HCT116 (cell line): ENCODE data around the gene C11orf21. TPM values are rescaled to one million over a fixed set of nuclear protein-coding genes. Genes with fewer than 3 reads are reported as not detected.

ENCODE experiments used
- ATAC-seq: fragments of 200-7000 bp; cut with Tn5 transposase; 2 replicates; pipeline ENCODE4 v1.9.1; 2020; ENCODE audit warnings: mild to moderate bottlenecking, moderate library complexity
- BruUV-seq: library from RNA; stranded (reverse); fragments of 400-500 nt; replicated peaks from 2 replicates; lab custom pipeline; 2021; lab: Mats Ljungman, UMichigan
- CTCF ChIA-PET: fragments of 300-600 bp; sonication (Branson Sonifier 250); formaldehyde crosslinking; loops from one replicate; lab custom pipeline; 2021; ENCODE audit warnings: antibody characterized with exemption; lab: Charles Lee
- POLR2A ChIA-PET: fragments of 300-600, 350-600 bp; sonication (Branson Sonifier 250); formaldehyde crosslinking; loops from one replicate; lab custom pipeline; 2021; ENCODE audit warnings: antibody characterized with exemption; lab: Charles Lee
- RAD21 ChIA-PET, 2 experiments: fragments of 300-600 bp; sonication (Branson Sonifier 250); formaldehyde crosslinking; loops; one replicate each; lab custom pipeline; 2023; ENCODE audit warnings: low total read pairs in 2 of 2; ENCODE audit not compliant: uncharacterized antibody in 2 of 2, unreplicated experiment in 2 of 2, low non-redundant PET in 1 of 2; lab: Charles Lee
- DNase-seq: peaks from one replicate; pipeline ENCODE4 v3.0.0-alpha.2; 2010; ENCODE audit warnings: low read depth, low spot score
- H2AFZ ChIP-seq: fragments of 200-600 bp; shearing (Covaris generic), sonication (generic); 2 replicates; pipeline ENCODE4 v1.6.1; 2017; ENCODE audit warnings: low read depth, mixed run types, mixed read lengths, antibody characterized with exemption, low read length; ENCODE audit not compliant: poor library complexity, severe bottlenecking
- H3K27ac ChIP-seq: 2 replicates; pipeline ENCODE4 v1.5.1; 2012; ENCODE audit warnings: low read depth, low read length
- H3K27me3 ChIP-seq: fragments of 200-600 bp; sonication (generic); 2 replicates; pipeline ENCODE4 v1.6.1; 2016; ENCODE audit warnings: mixed run types, low read length, mixed read lengths; ENCODE audit not compliant: insufficient read depth
- H3K36me3 ChIP-seq, 2 experiments: fragments of 200-500 bp in 1 of 2; fragments of 200-600 bp in 1 of 2; sonication (Bioruptor generic) in 1 of 2; sonication (generic) in 1 of 2; 2 replicates each; pipeline versions ENCODE4 v1.5.1 to v1.6.1; 2014 to 2016; ENCODE audit warnings: low read length in 2 of 2, inconsistent platforms in 1 of 2, mixed read lengths in 1 of 2, mixed run types in 1 of 2; ENCODE audit not compliant: insufficient read depth in 2 of 2, control insufficient read depth in 1 of 2
- H3K4me1 ChIP-seq, 2 experiments: fragments of 200-600 bp in 1 of 2; sonication (generic) in 1 of 2; 2 replicates each; pipeline versions ENCODE4 v1.5.1 to v1.6.1; 2012 to 2017; ENCODE audit warnings: low read length in 2 of 2, inconsistent platforms in 1 of 2, mild to moderate bottlenecking in 1 of 2, mixed read lengths in 1 of 2, mixed run types in 1 of 2, moderate library complexity in 1 of 2; ENCODE audit not compliant: insufficient read depth in 2 of 2, control insufficient read depth in 1 of 2
- H3K4me2 ChIP-seq: fragments of 200-600 bp; sonication (generic); 2 replicates; pipeline ENCODE4 v1.6.1; 2017; ENCODE audit warnings: mixed run types, low read length, mixed read lengths
- H3K4me3 ChIP-seq, 2 experiments: fragments of 200-600 bp in 1 of 2; sonication (generic) in 1 of 2; replicated peaks in 1 of 2; 2 replicates each; pipeline ENCODE4 v1.5.1; 2011 to 2016; ENCODE audit warnings: low read length in 2 of 2, control low read depth in 1 of 2, low read depth in 1 of 2, mild to moderate bottlenecking in 1 of 2, mixed read lengths in 1 of 2, mixed run types in 1 of 2
- H3K79me2 ChIP-seq: fragments of 200-600 bp; sonication (generic); 2 replicates; pipeline ENCODE4 v1.6.1; 2017; ENCODE audit warnings: mild to moderate bottlenecking, mixed run types, low read length, moderate library complexity, mixed read lengths; ENCODE audit not compliant: insufficient read depth
- H3K9ac ChIP-seq: fragments of 200-600 bp; sonication (generic); 2 replicates; pipeline ENCODE4 v1.6.1; 2016; ENCODE audit warnings: low read length, mixed read lengths
- H3K9me2 ChIP-seq: fragments of 200-600 bp; sonication (generic), shearing (Covaris generic); 2 replicates; pipeline ENCODE4 v1.6.1; 2017; ENCODE audit warnings: mixed run types, mild to moderate bottlenecking, moderate library complexity; ENCODE audit not compliant: insufficient read depth
- H3K9me3 ChIP-seq, 2 experiments: fragments of 200-500 bp in 1 of 2; fragments of 200-600 bp in 1 of 2; sonication (Bioruptor generic) in 1 of 2; sonication (generic) in 1 of 2; 2 replicates each; pipeline ENCODE4 v1.6.1; 2014 to 2017; ENCODE audit warnings: low read length in 2 of 2, mixed read lengths in 2 of 2, inconsistent platforms in 1 of 2, low read depth in 1 of 2, mild to moderate bottlenecking in 1 of 2, mixed run types in 1 of 2, moderate library complexity in 1 of 2; ENCODE audit not compliant: control insufficient read depth in 1 of 2, insufficient read depth in 1 of 2
- H4K20me1 ChIP-seq: fragments of 200-600 bp; sonication (generic), shearing (Covaris generic); 2 replicates; pipeline ENCODE4 v1.6.1; 2017; ENCODE audit warnings: mixed run types, mild to moderate bottlenecking, moderate library complexity; ENCODE audit not compliant: insufficient read depth
- CBX3 ChIP-seq: IDR thresholded peaks from 2 replicates; pipeline ENCODE4 v1.6.1; 2012; ENCODE audit warnings: low read depth
- CEBPB ChIP-seq: IDR thresholded peaks from 2 replicates; pipeline ENCODE4 v1.6.1; 2012; ENCODE audit warnings: low read depth
- EGR1 ChIP-seq: IDR thresholded peaks from 2 replicates; pipeline ENCODE4 v1.6.1; 2012; ENCODE audit warnings: low read depth
- ELF1 ChIP-seq: IDR thresholded peaks from 2 replicates; pipeline ENCODE4 v1.6.1; 2012; ENCODE audit warnings: low read depth, borderline replicate concordance
- EZH2 ChIP-seq: fragments of 200-600 bp; sonication (generic); IDR thresholded peaks from 2 replicates; pipeline ENCODE4 v1.6.1; 2017; ENCODE audit warnings: antibody characterized with exemption, mixed run types
- EZH2phosphoT487 ChIP-seq: fragments of 200-600 bp; IDR thresholded peaks from 2 replicates; pipeline ENCODE4 v1.6.1; 2018; ENCODE audit warnings: antibody characterized with exemption, borderline replicate concordance
- JUND ChIP-seq: IDR thresholded peaks from 2 replicates; pipeline ENCODE4 v1.6.1; 2012
- RAD21 ChIP-seq: IDR thresholded peaks from 2 replicates; pipeline ENCODE4 v1.6.1; 2012; ENCODE audit warnings: low read depth, mild to moderate bottlenecking
- SP1 ChIP-seq: IDR thresholded peaks from 2 replicates; pipeline ENCODE4 v1.6.1; 2012; ENCODE audit warnings: low read depth
- SRF ChIP-seq: IDR thresholded peaks from 2 replicates; pipeline ENCODE4 v1.6.1; 2012; ENCODE audit warnings: low read depth
- TCF7L2 ChIP-seq: IDR thresholded peaks from 2 replicates; pipeline ENCODE4 v1.7.0; 2011; ENCODE audit warnings: borderline replicate concordance, inconsistent platforms; ENCODE audit not compliant: insufficient read depth, insufficient read length; ENCODE audit errors: extremely low read depth
- YY1 ChIP-seq: IDR thresholded peaks from 2 replicates; pipeline ENCODE4 v1.6.1; 2011; ENCODE audit warnings: low read length, low read depth, moderate library complexity, mild to moderate bottlenecking; ENCODE audit not compliant: insufficient replicate concordance; ENCODE audit errors: extremely low read depth
- ZBTB33 ChIP-seq: IDR thresholded peaks from 2 replicates; pipeline ENCODE4 v1.6.1; 2011; ENCODE audit warnings: mild to moderate bottlenecking, low read length, moderate library complexity; ENCODE audit not compliant: insufficient replicate concordance; ENCODE audit errors: extremely low read depth
- ZFX ChIP-seq: fragments of 450-650 bp; IDR thresholded peaks from 2 replicates; pipeline ENCODE4 v1.6.1; 2017
- ZNF274 ChIP-seq: fragments of 200-500 bp; sonication (Bioruptor generic); IDR thresholded peaks from 2 replicates; pipeline ENCODE4 v1.6.1; 2014; ENCODE audit warnings: mild to moderate bottlenecking, low read depth, low read length, inconsistent platforms
- intact Hi-C: fragments of 100-400 bp; cut with micrococcal nuclease; formaldehyde crosslinking; loops from 2 replicates; pipeline ENCODE4 v1.10.0; 2022
- total RNA-seq: library from RNA; stranded (reverse); gene quantifications from one replicate; pipeline ENCODE4 v1.2.1, GENCODE V29; 2021; ENCODE audit not compliant: unreplicated experiment
- TF ChIP-seq, protein P1 (sequence below): IDR thresholded peaks from 2 replicates; pipeline ENCODE4 v1.6.1; 2012

Gene C11orf21
- total RNA-seq, 1 experiment from 2014 or later, result not detected

- H3K4me2 ChIP-seq, result no peak overlapping the region
- H3K27ac ChIP-seq, result no peak overlapping the region
- ChIA-PET POLR2A (no interaction called here), RAD21 (no interaction called here), CTCF (interaction anchor here (1.0 to 1.7 kb wide), 2 partner anchors 103 to 119 kb away, joined by 3 to 9 read pairs; no protein-coding TSS in a partner anchor)
- intact Hi-C loops, result no loop called here
- H2AFZ ChIP-seq, result no peak overlapping the region
- no peak for TF ChIP-seq CEBPB
- no peak for TF ChIP-seq EGR1
- no peak for TF ChIP-seq TCF7L2
- TF ChIP-seq EZH2phosphoT487, result no peak
- no peak for TF ChIP-seq ZNF274
- no peak for TF ChIP-seq JUND
- TF ChIP-seq, protein P1, sequence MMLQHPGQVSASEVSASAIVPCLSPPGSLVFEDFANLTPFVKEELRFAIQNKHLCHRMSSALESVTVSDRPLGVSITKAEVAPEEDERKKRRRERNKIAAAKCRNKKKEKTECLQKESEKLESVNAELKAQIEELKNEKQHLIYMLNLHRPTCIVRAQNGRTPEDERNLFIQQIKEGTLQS, result no peak
- TF ChIP-seq SP1, result no peak
- TF ChIP-seq EZH2, result no peak
- TF ChIP-seq SRF, result no peak
- H3K4me1 ChIP-seq, result no peaks in the 10 kb centered on the region
- H3K9me2 ChIP-seq, result no peaks in the 10 kb centered on the region
- no TSS peak for BruUV-seq
- no peaks in the 10 kb centered on the region for H3K27me3 ChIP-seq
- no peaks in the 10 kb centered on the region for H3K9me3 ChIP-seq
- no peak overlapping the region for H3K9ac ChIP-seq
- ATAC-seq (no peak), DNase-seq (no peak)
- no peaks in the 10 kb centered on the region for H4K20me1 ChIP-seq
- no peaks in the 10 kb centered on the region for H3K36me3 ChIP-seq
- H3K4me3 ChIP-seq, result no peak overlapping the region
- no peaks in the 10 kb centered on the region for H3K79me2 ChIP-seq
These were observed 1.3 kb downstream of the C11orf21 start for GRCh38 chr11:2300290-2300935.

DNA sequence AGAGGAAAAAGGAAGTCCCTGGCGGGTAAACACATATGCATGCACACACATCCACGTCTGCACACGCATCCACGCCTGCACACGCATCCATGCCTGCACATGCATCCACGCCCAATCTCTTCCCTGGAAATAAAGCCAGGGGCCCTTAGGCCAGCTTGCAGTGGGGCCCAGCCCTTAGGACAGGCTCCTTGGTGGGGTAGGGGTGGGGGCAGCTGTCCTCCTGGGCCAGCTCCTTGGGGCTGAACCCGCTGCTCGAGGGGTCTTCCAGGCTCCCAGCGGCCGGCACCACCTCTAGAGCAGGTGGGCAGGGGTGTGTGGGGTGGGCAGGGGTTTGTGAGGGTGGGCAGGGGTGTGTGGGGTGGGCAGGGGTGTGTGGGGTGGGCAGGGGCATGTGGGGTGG lies 1.9 kb downstream of the C11orf21 start:
- Histone ChIP-seq H2AFZ (no peak overlapping the region), H3K27me3 (no peaks in the 10 kb centered on the region), H3K9me2 (no peaks in the 10 kb centered on the region), H3K4me2 (no peak overlapping the region), H3K4me1 (no peaks in the 10 kb centered on the region), H3K9ac (no peak overlapping the region), H3K9me3 (no peaks in the 10 kb centered on the region), H3K4me3 (no peak overlapping the region), H3K27ac (no peak overlapping the region), H4K20me1 (no peaks in the 10 kb centered on the region), H3K36me3 (no peaks in the 10 kb centered on the region), H3K79me2 (no peaks in the 10 kb centered on the region)
- BruUV-seq, result no TSS peak
- TF ChIP-seq ZBTB33 (no peak), EGR1 (no peak), RAD21 (no peak), TCF7L2 (no peak), EZH2phosphoT487 (no peak), CBX3 (no peak), ELF1 (no peak), YY1 (no peak), ZFX (no peak)
- TF ChIP-seq, protein P1, result no peak
- RAD21 ChIA-PET, result no interaction called here
- intact Hi-C loops, result loop anchor here (1.0 kb wide), 3 partner anchors 102 to 133 kb away; no protein-coding TSS in a partner anchor
- CTCF ChIA-PET, result interaction anchor here (1.4 to 1.7 kb wide), 2 partner anchors 102 to 113 kb away, joined by 3 to 9 read pairs; no protein-coding TSS in a partner anchor
- ATAC-seq, result no peak
- POLR2A ChIA-PET, result no interaction called here
- no peak for DNase-seq
